NCI-H2029 treated with DMSO at 0.1 percent for 48 hours (cell line): ENCODE data around the gene ZBED2.
"Not testable (repeated sequence)": the region's sequence is repeated elsewhere in the genome, so short reads cannot be mapped to it uniquely, and the experiment has no call there.

Source experiments
- DNase-seq: peaks from one replicate; lab custom pipeline; 2025; lab: John Stamatoyannopoulos, UW

ZBED2 gene, protein sequence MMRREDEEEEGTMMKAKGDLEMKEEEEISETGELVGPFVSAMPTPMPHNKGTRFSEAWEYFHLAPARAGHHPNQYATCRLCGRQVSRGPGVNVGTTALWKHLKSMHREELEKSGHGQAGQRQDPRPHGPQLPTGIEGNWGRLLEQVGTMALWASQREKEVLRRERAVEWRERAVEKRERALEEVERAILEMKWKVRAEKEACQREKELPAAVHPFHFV

DNA sequence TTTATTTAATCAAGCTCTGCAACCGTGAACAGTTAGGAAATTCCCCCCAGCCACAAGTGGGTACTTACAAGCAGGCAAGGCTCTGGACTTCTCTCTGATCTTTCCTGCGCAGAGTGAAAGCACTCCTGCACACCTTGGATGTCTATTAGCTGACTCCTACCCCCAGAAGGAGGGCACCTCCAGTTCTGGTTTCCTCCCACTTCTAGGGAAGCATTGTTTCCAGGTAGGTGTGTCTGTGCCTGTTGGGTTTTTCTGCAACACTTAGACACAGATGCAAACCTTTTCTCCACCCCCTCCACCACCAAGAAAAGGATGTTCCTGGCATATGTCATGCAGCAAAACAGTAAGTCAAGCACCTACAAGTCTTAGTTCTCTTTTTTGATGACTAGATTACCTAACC is at the start of gene ZBED2:
Gene ZBED2, minus strand, starts transcription at position 115 of the 400 bp plus-strand sequence. CDS start 1,145 bp downstream, outside the sequence.
- DNase-seq = no peak

DNA sequence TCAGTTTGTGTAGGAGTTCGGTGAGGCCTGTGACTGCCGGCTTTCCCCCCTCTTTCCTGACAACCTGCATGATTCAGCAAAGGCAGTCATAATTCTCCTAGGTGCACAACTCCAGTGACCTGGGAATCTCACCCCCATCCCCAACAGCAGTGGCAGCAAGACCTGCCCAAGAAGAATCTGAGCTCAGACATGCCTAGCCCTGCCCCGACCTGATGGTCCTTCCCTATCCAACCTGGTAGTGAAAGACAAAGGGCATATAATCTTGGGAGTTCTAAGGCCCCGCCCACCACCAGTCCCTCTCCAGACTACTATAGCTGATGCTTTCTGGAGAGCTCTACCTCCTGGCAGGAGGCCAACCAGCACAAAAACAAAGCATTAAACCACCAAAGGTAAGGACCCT is 44.2 kb upstream of the ZBED2 start:
- no peak for DNase-seq

DNA sequence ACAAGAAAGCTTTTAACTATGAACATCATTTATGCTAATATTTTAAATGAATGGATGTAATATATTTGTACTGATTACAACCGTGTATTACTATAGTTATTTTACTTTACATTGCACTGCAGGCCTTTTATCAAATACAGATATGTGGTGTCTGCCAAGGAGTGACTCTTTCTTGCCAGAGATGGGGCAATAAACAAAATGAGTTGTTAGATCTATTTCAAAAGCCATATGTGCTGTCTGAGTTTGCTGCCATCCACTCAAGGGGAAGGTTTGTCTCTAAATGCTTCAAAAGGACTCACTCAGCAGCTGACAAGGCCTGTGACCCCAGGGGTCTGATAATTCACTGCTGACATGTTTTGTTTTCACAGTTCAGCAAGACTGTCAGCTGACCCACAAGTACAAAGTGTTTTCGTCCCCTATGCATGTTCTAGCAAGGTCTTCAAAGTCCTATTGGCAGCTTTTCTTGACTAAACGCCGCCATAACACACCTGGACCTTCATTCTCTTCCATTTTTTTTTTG is 41.3 kb upstream of the ZBED2 start:
- DNase-seq = no peak

DNA sequence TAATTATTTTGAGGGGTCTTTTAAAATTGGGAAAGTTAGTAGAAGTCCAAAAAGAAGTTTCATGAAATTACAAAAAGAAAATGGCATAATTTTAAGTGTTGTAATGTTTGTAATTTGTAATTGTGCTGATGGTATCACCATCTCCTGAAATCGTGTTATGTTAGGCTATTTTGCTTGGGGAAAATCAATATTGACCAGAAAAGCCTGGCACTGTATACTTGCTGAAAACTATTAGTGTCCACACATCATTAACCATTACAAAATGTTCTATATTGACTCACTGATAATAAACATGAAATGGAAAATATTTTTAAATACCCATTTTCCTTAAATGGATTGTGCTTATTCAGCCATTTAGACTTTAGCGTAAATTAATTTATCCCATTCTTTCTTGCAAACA is 40.3 kb upstream of the ZBED2 start:
- no peak for DNase-seq

DNA sequence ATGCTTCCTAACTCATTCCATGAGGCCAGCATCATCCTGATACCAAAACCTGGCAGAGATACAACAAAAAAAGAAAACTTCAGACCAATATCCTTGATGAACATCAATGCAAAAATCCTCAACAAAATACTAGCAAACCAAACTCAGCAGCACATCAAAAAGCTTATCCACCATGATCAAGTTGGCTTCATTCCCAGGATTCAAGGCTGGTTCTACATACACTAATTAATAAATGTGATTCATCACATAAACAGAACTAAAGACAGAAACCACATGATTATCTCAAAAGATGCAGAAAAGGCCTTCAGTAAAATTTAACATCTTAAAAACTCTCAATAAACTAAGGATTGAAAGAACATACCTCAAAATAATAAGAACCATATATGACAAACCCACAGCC is 35.5 kb upstream of the ZBED2 start:
- DNase-seq = not testable (repeated sequence)

DNA sequence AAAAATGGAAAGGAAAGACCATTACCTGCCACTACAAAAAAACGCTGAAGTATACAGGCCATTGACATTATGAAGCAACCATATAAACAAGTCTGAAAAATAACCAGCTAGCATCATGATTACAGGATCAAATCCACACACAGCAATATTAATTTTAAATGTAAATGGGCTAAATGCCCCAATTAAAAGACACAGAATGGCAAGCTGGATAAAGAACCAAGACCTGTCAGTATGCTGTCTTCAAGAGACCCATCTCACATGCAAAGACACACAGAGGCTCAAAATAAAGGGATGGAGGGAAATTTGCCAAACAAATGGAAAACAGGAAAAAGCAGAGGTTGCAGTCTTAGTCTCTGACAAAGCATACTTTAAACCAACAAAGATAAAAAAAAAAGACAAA is 33.9 kb upstream of the ZBED2 start:
- DNase-seq = not testable (repeated sequence)

DNA sequence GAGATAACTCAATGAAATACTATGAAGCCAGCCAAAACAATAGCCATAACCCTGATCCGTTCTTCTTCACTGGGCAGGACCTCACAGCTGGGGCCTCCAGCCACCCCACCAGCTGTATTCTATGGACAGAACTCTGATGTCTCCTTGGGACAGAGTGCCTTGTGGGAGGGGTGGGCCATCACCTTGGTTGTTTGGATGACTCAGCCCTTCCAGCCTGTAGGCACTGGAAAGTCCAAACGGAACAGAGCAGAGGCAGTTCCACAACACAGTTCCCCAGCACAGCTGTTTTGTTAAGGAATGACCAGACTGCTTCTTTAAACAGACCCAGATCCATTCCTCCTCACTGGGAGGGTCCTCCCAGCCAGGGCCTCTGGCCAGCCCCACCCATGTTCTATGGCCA is 31.9 kb upstream of the ZBED2 start:
- no peak for DNase-seq

DNA sequence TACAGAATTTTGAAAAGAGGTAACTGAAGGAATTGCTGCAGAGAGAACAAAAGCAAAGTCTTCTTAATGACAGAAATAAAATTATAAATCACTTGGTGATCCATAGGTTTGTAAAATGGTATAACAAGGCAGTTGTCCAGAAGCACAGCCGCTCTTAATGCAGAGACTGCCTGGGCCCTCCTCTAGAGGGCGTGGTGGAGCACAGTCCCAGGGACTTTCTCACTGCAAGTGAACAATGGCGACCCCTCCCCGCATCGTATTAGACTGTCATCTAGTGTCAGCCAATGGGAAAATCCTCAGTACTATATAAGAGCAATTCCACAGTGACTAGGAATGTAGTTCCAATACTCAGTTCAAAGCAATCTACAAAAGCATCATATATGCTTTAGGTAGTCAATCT is 26.4 kb upstream of the ZBED2 start:
- DNase-seq = no peak

DNA sequence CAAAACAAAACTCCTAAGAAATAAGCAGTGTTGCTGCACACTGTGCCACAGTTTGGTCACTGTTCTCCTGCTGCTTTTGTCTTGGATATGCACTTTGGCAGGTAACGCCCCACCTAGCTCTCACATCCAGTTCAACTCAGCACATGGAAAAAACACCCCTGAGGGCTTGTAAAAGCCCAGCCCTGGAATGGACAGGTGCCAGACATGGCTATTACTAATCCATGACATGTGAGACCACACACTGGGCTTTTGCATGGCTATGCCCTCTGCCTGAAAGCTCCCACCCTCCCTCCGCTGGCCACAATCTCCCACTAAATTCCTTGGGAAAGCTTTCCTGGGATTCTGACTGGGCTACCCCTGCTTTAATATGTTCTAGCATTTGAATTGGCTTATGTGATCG is 24.7 kb upstream of the ZBED2 start:
- no peak for DNase-seq

DNA sequence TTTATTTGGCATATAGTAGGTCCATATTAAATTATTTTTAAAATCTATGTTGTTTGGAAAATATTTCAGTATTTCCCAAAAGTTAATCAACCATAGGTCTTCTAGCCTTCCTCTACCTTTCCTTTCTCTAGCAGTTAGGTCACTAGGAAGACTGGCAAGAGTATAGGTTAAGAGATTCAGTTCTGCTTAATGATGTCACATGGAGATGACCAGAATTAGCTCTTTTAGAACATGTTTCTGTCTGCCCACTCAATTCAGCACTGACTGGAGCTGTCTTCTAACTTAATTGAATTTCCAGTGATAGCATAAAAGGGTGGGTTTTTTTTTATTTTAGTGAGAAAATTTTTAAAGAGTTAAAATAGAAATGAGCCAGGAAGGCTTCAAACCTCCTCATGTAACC is 23.8 kb upstream of the ZBED2 start:
- DNase-seq = no peak

DNA sequence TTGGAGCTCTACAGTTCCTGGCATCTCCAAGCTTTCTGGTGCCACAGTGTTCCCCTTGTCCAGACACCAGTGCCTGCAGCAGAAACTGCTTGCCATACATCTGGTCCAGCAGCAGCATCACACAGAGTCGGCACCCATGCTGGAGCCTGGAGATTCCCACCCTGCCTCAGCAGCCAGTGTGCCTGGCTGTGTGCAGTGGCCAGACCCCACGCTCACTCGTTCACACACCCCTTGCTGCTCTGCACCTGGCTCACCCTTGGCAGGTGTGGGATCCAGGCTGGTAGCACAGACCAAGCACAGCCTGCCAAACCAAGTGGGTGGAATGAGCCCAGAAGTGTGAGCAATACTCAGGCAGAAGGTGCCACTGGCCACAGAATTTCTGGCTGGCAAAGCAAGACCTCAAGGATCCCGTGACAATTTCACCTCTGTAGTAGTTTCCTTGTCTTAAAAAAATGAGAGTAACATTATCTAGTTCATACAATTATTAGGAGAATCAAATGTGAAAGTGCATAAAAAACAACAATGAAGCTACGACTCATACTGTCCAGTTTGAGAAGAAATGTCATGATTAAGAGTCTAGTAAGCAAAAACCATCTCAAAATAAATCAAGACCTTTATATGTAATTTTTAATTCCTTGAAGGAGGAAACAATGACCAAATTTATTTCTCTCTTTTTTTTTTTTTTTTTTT is 22.9 kb upstream of the ZBED2 start:
- DNase-seq = no peak

DNA sequence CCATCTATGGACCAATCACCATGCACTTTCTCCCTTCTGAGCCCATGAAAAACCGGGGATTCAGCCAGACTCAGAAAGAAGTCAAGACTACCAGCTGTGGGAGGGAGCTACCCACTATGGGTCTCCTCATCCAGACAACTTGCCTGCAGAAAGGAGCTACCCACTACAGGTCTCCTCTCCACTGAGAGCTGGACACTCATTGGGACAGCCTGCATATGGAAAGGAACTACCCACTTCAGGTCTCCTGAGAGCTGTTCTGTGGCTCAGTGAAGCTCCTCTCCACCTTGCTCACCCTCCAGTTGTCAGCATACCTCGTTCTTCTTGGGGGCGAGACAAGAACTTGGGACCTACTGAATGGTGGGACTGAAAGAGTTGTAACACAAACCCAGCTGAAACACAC is 22.3 kb upstream of the ZBED2 start:
- no peak for DNase-seq

DNA sequence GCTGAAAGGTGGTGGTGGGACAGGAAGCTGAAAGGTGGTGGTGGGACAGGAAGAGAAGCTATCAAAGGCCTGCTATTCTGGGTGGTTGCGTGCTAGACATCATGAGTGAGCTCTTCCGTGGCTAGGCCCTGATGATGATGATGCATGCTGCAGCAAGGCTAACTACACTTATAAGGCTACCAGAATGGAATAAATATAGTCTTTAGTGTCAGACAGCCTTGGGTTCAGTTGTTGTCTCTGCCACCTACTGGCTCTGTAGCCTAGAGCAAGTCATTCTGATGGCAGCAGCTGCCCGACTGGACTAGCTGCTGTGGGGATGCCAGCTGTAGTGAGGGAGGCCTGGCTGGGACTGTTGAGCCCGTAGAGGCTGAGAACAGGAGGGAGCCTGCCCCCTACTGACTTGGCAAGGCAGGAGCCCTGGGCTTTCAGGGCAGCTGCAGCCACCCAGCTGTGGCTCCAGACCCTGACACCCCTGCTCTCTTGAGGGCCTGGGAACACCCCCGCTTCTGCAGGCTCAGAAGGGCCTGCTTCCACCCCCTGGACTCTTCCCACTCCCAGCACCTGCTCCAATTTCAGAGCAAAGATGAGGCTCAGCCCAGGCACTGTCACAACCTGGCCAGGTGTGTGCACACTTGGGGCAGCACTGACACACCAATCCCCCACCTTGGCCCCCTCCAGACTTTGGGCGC is 21.4 kb upstream of the ZBED2 start:
- DNase-seq = no peak

DNA sequence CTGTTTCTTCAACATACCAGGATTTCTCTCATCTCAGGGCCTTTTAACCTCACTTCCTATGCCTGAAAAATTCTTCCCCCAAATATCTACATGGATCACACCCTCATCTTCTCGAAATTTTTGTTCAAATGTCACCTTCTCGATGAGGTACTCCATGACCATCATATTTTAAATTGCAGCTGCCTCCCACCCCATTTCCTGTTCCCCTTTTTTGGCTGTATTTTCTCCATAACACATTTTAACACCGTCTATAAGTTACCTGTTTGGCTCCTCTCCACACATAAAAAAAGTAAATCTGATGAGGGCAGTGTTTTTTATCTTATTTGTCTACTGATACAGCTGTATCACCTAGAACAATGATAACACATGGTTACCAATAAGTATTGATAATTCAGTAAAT is 20.7 kb upstream of the ZBED2 start:
- no peak for DNase-seq

DNA sequence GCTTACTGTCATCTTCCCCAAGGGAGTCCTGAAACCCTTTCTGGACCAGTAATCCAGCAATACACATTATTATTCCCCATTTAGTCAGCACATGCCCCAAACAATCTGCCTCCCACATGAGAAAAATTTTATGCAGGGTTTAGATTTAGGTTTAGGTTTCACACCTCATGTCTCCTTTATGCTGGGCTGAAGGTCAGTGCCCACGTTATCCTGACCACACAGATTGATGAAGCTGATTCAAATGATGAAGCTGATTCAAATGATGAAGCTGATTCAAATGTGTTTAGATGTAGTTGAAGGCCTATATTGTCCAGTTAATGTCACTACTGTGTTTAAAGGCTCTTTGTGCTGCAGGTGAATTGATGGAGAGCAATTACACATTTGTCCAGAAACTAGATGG is 18.1 kb upstream of the ZBED2 start:
- DNase-seq = no peak

DNA sequence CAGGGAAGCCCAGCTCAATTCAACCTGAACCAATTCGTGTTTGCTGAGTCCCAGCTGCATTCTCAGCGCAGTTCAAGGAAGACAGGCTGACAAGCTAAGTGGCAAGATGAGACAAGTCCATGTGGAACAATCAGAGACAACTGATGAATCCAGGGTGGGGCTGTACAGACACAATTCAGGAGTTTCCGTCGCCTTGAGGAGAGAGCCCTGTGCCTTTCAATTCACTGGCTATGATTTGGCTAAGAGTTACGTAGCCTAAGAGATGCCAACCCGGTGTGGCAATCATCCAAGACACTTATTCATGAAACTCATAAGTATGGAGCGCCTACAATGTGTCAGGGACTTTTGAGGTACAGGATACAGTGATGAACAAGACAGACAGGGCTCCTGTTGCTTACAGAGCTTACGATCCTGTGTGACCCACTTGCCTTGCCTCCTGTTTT is 15.5 kb upstream of the ZBED2 start:
- DNase-seq = no peak

DNA sequence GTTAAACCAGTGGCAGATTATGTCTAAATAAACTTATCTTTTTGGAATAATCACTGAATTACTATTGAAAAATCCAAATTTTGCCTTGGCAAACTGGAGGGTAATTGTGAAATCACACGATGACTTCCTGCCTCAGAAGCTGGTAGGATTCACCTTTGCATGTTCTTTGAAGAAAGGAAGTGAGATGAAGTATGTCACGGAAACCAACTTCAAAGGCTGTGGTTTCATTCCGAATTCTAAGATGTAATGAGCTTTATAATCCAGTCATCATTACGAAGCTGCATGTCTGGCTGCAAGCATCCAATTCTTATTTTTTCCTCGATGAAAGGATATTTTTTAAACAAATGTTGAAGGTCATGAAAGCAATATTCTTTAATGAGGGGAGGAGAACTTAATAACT is 15.0 kb upstream of the ZBED2 start:
- no peak for DNase-seq

DNA sequence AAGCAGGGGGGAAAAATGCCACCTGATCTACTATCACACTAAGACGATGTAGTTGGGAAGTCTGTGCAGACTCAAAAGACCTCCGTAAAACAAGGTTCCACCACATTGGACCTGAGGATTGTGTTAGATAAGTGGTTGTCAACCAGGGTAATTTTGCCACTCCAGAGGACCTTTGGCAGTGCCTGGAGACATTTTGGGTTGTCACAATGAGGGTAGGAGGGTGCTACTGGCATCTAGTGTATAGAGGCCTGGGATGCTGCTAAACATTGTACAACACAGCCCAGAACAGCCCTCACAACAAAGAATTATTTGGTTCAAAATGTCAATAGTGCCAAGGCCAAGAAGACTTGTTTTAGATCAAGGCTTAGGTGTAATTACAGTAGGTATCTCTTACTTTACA is 14.6 kb upstream of the ZBED2 start:
- no peak for DNase-seq

DNA sequence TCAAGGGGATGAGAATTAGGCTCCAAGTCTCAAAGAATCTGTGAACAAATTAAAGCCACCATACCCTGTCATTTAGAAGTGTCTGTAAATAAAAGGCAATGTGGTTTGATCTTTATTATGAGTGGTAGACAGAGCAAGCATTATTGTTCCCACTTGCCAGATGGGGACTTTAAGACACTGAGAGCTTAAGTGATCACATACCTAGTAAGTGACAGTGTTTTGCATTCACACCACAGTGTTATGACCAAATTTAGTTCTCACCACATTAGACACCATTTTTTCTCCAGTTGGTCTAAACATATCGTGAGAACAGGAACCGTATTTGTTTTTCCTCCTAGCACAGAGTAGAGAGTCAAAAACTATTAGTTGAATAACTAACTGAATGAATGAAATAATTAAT is 13.2 kb upstream of the ZBED2 start:
- no peak for DNase-seq

DNA sequence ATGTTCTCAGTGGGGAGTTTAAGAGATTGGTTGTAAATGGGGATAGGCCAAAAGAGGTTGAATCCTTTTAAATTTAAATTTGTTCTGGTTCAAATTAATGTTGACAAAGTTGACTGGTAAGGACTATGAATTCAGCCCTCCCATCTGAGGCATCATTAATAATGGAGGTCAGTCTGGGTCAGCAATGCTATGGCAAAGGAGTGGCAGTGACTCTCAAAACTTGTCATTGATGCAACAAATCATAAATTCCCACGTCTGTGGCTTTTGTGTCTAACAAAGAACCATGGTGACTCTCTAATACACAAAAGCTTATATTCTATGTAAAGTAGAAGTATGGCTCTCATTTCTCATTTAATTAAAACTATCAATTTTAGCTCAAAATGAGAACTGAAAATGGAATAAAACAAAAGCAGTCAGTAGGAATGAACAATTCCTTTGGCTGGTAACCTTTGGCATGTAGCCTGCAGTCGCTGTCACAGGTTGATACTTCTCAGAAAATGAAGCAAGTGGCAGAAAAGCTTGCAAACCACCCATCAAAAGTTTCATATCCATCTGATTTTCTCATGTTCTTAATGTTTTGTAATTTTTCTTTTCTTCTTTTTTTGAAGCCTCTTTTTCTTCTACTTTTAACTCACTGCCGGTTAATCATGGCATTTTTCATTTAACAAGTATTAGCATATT is 12.2 kb upstream of the ZBED2 start:
- no peak for DNase-seq

DNA sequence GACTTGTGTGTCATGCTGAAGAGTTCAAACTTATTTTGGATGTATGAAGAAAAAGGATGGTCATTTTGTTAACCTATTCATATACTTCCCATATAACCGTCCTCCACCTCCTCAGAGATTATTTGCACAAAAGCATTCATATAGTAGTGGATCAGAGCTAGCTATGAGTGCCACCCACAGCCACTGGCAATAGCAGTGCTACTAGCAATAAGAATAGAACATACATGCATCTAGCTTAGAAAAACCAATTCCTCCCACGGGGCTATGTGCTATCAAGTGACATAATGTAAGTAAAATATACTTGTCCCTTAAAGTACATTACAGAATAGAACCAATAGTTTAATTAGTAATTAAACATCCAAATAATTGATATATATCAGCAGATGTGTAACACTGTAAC is 10.3 kb upstream of the ZBED2 start:
- no peak for DNase-seq

DNA sequence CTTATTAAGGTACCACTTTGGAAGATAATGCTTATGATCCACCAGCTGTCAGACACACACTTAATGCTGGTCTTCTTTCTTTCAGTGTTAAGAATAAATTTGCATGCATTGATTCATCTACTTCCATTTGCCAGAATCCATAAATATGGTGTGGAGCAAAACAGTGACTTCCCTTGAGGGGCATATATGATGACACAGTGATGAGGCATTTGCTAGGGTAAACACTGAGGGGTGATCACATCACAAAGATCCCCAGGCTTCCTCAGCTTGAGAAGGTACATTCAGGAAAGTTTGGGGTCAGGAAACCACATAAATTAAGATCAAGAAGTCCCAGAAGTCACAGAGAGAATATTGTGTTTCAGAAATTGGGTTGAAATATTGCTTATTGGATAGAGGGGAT is 9.9 kb upstream of the ZBED2 start:
- DNase-seq = no peak

DNA sequence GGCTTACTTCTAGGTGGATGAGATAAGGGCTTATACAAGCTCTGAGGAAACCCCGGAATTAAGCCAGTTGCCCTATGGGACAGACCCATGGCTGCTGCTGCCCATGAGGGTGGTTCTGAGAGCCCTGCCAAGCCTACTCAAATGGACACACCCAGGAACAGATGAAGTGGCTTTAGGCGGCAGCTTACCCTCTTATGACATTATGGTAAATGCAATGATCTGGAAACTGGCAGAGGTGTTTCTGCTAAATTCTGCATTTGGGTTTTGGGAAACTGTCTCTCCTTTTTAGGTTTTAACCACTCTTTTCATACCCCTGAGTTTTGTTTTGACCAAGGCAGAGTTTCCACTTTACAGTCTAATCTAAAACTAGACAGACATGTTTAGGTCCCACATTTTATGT is 9.0 kb upstream of the ZBED2 start:
- DNase-seq = no peak
